HG03108 (cell line): ENCODE results near the gene TMX2.

ENCODE experiments used
- ATAC-seq: cut with Tn5 transposase; IDR thresholded peaks from one replicate; pipeline ENCODE4 v1.9.1; 2021; ENCODE audit warnings: moderate library complexity; ENCODE audit not compliant: unreplicated experiment

Gene TMX2

DNA sequence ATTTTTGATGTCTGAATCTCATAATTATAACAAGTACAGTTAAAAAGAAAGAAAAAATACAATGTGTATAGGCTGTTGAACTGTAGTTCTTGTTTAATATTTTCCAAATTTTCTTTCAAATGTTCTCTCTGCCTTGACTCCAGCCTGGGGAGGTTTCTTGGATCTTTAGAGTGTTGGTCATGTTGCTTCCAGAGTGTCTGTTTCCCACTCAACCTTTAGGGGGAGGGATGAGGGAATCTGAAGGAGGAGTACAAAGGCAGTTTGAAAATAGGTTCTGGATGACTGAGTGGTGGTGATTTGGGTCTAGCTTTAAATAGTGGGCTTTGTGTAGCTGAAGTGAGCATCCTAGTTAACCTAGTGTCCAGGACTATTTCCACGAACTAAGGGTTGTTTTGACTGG is 51.2 kb downstream of the TMX2 start:
- ATAC-seq, result no peak

DNA sequence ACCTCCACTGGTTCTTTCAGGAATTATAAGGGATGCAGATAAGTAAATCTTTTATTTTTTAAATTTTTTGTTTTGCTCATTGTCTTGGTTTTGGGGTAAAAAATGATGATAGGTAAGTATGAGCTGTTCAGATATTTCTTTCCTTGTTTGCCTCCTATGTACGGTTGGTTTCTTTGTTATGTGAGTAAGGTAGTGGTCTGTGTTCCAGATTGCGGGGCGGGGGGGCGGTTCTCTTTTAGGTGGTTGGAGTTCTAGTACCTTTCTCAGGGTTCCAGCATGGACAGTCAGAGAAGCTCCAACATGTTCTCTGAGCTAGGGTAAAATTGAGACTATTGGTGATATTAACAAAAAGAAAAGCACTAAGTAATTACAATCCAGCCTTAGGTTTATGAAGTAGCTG is 51.6 kb downstream of the TMX2 start:
- ATAC-seq, result no peak

DNA sequence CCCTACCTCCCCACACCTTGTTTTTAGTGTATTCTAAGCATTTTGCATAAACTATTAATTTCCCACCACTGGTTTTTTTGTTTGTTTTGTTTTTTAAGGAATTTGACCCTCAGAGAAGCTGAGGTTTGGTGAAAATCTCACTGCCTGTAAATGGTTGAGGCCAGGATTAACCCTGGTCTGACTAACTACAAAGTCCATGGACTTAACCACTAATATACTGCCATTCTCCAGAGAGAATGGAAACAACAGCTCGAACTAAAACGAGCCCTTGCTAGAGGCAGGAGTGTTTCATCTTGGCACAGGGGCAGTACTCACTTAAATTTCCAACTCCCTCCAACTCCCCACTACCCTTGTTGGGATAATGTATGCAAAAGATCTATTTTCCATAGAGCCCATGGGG is 52.2 kb downstream of the TMX2 start:
- ATAC-seq, result no peak

DNA sequence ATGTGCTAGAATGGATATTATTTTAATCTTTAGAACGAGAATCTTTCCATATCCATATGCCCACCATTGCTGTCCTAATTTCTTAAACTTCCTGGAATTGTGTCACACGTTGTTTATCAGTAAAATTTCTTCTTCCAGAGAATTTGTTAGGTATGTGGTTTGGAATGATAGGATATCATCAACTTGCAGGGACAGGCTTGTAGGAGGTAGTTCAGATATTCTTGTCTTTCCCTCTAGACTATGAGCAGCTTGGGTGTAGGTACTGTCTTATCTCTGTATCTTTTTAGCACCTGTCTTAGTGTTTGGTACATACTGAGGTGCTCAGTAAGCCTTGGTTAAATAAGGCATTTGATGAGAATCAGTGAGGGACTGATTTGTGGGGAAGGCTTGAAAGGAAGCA is 52.6 kb downstream of the TMX2 start:
- no peak for ATAC-seq

DNA sequence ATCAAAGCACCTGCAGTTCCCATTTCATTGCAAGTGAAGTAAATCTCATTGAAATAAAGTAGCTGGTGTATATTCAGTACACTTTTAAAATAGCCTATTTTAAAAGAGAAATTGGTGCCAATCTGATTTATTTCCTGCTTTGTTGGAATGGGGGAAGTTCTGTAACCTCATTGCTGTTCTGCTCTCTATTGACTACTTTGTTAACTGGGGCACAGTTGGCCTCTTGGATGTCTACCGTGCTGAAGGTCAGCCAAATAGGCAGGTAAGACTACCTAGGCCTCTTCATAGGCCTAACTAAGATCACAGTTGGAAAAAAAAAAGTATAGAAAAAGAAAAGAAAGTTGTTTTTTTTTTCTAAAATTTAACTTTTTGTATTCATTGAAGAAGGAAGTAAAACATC is 58.4 kb downstream of the TMX2 start:
- ATAC-seq, result no peak

DNA sequence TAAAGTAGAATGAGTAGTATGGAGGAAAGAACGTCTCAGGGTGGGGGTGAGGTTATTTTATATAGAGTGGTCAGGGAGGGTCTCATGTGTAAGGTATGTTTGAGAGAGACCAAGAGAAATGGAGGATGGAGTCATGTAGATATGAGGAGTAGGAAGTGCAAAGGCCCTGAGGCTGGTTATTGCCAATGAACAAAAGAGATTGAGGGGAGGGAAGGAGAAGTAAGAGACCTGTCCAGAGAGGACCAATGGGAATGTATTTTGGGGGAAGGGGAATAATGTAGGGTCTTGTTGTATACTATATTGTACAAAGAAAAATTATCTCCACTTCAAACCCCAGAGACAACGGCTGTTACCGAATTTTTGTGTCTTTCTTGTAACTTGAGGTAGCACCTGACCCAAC is 59.0 kb downstream of the TMX2 start:
- no peak for ATAC-seq

DNA sequence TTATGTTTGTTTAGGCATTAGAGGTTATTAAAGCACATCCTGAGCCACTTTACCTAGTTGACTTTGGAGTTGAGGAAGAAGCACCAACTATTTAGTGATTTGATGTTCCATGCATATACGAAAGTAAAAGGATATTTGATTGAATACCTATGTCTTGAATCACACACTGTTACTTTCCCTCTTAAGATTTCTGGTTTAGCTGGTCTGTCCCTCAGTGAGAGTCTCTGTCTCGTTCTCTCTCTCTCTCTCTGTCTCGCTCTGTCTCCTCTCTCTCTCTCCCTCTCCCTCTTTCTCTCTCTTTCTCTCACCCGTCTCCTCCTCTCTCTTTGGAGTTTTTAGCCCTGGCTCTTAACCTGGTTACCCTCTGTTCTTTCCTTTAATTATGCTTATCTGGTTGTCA is 60.2 kb downstream of the TMX2 start:
- ATAC-seq, result no peak

DNA sequence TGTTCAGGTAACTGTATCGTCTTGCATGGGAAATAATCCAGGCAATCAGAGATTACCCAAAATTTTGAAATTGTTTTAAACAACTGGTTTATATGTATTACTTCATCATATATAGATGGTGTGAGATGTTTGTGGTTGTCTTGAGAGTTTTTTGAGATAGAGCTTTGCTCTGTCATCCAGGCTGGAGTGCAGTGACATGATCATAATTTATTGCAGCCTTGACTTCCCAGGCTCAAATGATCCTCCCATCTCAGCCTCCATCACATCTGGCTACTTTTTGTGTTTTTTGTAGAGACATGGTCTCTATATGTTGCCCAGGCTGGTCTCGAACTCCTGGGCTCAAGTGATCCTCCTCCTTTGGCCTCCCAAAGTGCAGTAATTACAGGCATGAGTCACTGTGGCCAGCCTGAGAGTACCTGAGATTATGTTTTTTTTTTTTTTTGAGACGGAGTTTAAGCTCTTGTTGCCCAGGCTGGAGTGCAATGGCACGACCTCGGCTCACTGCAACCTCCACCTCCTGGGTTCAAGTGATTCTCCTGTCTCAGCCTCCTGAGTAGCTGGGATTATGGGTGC is 60.7 kb downstream of the TMX2 start:
- no peak for ATAC-seq

DNA sequence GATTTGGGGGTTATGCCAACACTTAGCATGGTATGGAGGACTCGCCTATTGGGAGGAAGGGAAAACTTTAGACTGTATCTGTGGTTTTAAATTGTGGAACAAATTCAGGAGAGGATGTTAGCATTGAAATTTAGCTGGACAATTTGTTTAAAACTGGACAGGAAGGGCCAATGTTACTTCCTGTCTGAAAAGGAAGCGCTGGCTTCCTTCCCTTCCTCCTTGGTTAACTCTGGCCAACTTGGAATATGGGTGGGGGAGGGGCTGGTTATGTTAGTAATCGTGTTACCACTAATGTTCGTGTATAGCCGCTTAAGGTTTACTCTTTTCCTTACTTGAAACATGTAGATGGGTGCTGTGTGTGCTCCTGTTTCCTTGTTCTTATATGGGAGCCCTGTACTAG is 63.1 kb downstream of the TMX2 start:
- ATAC-seq, result no peak

DNA sequence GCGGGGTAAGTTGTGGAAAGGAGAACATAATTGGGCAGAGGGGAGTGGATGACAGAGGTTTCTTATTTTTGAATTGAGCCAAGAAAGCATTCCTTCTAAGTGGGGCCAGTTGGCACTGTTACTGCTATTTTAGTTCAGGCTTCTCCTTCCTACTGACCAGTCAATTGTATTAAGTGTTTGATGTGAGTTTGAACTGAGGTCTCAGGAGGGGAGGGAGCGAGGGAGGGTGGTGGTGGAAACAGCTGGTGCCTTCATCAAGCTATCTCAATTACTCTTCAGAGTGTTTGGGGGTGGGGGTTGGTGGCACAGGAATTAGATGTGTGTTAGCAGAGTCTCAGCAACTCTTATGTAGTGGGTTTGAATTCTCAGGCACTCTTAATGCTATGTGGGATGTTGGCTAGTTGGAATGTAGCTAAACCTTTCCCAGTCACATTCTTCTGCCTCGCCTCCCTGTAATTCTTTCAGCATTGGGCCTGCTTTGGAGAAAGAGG is 63.7 kb downstream of the TMX2 start:
- ATAC-seq, result no peak

DNA sequence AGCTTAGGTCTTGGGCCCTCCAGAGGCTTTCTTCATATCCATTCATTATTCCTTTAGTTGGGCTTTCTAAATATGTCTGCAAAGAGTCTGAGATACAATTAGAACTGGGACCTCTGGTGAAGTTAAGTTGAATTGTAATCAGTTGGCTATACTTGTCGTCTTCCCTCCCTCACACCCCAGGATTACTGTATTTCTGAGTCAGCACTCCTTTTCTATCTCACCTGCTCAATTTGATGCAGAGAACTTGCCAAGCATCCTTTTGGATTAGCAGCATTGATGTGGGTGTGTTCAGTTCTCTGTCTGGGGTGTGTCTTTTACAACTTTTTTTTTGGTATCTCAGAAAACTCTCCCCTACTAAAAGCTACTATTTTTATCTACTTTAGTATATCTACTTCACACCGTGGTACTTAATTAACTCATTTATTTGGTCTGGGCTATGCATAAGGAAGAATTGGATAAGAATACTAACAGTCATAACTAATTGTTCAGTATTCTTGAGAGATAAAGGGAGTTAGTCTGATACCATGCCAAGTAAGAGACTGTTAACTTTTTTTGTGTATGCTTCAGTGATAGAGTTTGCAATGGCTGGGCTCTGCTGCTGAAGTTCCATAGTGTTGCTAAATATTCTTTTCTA is 64.3 kb downstream of the TMX2 start:
- ATAC-seq, result no peak

DNA sequence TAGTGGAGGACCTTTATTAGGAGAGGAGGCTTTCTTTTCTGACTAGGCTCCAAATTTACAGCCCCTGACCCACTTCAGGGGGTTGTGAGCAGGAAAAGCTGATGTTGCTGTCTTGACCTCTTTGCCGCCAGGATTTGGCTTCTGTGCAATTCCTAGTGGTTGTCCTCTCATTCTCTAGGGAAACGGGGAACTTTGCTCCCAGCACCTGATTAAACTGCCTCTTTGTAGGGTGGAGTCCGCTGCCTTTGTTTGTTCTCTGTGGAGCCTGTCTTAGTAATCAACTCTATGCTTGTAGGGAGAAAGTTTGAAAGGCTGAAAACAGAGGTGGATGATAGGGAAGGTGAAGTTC is 65.5 kb downstream of the TMX2 start:
- ATAC-seq, result no peak

DNA sequence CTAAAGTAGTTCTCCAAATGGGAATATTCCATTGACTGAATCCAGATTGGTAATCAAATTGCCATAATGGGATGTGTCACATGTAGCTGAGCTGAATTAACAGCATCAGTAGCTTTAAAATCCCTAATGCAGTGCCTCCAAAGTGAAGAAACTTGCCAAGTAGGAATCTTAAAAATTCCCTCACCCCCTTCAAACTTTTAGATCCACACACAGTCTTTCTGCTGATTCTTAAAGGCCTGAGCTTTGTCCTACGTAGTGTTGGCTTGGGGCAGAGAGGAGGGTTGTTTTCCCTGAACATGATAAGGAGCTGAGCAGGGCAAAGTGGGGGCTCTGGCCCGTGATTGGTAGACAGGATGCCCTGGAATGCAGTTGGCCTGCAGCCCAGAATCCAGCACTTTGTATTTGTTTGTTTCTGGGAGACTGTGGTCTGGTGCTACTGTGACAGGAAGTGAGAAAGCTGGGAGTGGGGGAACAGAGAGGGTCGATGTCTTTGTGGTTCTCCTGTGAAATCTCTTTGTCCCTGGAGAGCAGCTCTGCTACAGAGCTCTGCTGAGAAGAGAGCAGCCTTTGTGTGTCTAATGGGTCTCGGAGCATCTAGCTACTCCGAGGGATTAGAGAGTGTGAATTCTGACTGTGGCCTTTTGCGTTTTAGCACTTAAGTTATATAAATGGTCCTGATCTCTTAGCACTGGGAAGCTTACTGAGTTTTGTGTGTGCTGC is 66.1 kb downstream of the TMX2 start:
- ATAC-seq, result no peak

DNA sequence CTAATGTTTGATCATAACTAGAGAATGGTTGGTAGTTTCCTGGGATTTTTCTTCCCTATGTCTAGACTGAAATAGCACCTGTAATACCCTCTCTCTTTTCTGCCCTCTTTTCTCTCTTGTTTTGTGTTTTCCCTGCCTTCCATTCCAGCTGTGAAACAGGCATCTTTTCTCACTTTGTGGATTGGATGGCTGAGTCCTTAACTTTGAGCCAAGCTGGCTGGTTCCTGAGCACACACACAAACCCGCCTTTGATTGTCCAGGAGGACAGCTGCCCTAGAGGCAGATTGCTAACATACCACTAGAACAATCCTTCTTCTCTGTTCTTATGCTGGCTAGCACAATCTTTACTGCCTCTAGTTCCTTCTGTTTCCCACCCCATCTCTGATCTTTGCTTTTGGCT is 66.9 kb downstream of the TMX2 start:
- ATAC-seq, result no peak

DNA sequence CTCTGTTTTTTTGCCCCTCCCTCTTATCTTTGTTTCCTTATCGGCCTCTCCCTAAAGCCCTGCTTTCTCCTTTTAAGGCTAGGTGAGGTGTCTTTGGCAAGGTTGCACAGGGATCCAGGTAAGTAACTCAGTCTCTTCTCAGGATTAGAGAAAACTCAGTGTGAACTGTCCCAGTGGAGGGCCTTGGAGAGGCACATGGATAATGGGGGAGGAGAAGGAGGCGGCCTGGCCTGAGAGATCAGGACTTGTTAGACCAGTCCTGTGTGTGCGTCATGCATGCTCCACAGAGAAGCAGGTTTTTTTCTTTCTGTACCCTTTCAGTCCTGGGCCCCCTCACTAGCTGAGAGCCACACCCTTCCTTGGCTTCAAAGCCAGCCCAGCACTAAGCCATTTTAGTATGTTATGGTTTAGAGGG is 69.1 kb downstream of the TMX2 start:
- ATAC-seq, result no peak

DNA sequence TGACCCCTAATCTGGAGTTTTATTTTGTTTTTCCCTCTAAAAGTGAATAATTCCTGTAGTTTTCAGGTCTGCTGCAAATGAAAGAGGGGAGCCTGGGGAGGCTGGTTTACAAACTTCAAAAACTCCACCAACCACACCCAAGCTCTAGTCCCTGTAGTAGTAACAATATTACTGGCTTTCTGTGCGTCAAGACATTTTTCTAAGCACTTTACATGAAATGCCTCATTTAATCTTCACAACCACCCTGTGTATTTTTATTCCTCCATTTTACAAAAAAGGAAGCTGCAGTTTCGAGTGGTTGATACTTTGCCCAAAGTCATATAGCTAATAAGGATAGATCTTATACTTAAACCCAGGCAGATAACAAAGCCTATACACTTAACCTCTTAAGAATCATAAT is 72.7 kb downstream of the TMX2 start:
- no peak for ATAC-seq

DNA sequence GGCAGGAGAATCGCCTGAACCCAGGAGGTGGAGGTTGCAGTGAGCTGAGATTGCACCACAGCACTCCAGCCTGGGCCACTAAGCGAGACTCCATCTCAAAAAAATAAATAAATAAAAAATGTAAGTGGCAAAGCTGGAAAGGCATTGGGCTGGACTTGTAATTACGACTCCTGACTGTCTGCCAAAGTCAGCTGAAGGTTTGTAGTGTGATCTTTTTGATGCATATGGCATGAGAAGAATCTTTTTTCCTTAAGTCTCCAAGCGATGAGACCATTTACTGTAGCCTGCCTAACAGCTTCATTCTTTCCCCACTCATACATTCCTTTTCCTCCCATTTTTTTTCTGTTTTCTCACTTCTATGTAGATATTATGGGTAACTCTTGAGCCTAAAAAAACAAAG is 74.0 kb downstream of the TMX2 start:
- ATAC-seq, result no peak

DNA sequence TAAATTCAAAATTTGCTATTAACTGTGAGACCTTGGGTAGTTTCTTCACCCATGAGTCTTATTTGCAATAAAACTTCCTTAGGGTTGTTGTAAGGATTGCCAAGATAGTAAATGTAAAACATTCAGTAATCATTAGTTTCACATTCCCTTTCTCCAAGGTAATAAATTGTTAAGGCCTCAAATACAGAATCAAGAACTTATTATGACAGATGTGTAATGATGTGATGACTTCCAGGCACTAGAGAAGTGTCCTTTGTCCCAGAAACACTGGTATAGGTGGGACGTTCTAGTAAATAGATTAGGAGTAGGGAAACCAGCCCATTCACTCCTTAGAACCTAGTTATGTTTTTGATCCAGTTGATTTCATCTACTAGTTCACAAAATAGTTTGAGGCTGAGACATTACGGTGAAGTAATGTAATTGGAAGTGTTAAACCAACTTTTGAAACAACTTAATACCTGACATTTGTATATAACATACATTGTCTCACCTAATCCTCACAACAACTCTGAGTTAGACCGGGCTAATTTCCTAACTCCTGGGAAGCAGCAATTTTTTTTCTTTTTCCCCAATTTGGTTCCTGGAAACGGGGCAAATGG is 74.7 kb downstream of the TMX2 start:
- ATAC-seq, result no peak

DNA sequence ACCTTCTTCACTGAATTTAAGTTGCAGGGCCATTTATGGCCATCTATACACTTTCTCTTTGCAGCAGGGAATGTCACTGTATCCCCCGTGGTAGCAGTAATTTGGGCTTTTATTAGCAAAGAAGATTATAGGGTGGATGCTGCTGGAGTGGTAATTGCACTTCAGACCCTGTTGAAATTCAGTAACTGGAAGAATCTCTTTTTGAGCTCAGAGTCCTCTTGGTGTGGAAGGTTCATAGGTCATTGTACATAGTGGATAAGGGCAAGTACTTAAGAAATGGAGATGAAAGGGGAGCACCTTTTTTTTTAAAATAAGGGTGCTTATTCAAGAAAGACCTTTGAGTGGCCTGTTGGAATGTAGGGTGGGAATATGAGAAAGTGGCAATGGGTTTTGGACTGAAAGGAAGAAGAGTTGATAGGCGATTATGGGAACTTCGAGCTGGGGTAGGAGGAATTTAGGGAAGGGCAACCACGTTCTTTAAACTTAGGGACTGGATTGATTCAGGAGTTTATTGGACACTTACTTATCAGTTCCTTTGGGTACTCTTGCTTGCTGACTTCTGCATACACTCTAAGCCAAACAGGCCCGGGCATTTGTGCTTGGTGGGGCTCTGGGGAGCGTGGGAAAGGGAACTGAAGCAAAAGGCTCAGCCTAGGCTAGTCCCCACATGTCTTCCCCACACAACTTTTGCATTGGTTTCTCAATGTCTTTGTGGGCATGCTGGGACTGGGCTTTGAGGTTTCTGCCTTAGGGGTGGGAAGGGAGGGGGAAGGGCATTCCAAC is 75.7 kb downstream of the TMX2 start:
- ATAC-seq, result peak; percentile 39

DNA sequence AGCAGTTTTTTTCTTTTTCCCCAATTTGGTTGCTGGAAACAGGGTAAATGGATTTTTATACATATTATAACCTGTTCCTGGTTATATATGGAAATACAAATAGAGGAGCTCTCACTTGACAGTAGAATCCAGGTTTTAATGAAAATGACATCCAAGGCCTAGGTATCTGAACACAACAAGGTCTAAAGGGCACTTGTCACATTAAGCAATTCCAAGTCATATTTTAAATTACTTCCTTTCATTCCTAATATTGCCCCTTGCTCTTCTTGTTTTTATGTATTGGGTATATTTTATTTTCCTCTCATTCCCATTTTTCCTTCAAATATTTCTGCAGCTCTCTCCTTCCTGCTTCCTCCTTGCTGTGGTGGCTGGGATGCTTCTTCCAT is 76.3 kb downstream of the TMX2 start:
- ATAC-seq, result no peak
